GM10248 (cell line): ENCODE measurements around the gene IFNLR1.

Experiments
- CTCF ChIA-PET: fragments of 300-600 bp; sonication (Branson Sonifier 250); formaldehyde crosslinking; extraction: SDS; loops from one replicate; lab custom pipeline; 2021; ENCODE audit warnings: antibody characterized with exemption; lab: Yijun Ruan, JAX
- POLR2A ChIA-PET: fragments of 350-650 bp; sonication (Branson Sonifier 250); formaldehyde crosslinking; extraction: SDS; loops from one replicate; lab custom pipeline; 2020; ENCODE audit warnings: antibody characterized with exemption; lab: Yijun Ruan, JAX
- DNase-seq: peaks from one replicate; pipeline ENCODE4 v3.0.0; 2012; ENCODE audit errors: extremely low spot score
- CTCF ChIP-seq: IDR thresholded peaks from 2 replicates; pipeline ENCODE4 v1.5.1; 2012; ENCODE audit warnings: mild to moderate bottlenecking, low read depth; ENCODE audit errors: extremely low read depth, missing control alignments, control extremely low read depth

Gene IFNLR1

GRCh38 chr1:24202556-24202955 lies 15.5 kb upstream of the IFNLR1 start:
- DNase-seq, result no peak
- ChIA-PET CTCF (interaction anchor here (0.7 to 19.3 kb wide), 43 partner anchors 9 to 433 kb away, joined by 3 to 433 read pairs (median 5); partner anchors contain the start of genes IFNLR1, NIPAL3 and STPG1), POLR2A (no interaction called here)
- no peak for TF ChIP-seq CTCF

GRCh38 chr1:24201941-24202440 lies 14.9 kb upstream of the IFNLR1 start:
- CTCF ChIA-PET, result interaction anchor here (0.6 to 19.3 kb wide), 54 partner anchors 8 to 630 kb away, joined by 3 to 433 read pairs (median 4); partner anchors contain the start of genes GRHL3, IFNLR1, NIPAL3 and STPG1
- DNase-seq, result peak; percentile 50
- POLR2A ChIA-PET, result interaction anchor here (0.6 kb wide), 1 partner anchor 190 kb away, joined by 3 read pairs; no protein-coding TSS in a partner anchor
- TF ChIP-seq CTCF, result peak; percentile 85

- ChIA-PET POLR2A (no interaction called here), CTCF (interaction anchor here (0.6 to 19.3 kb wide), 64 partner anchors 10 to 637 kb away, joined by 3 to 433 read pairs (median 6); partner anchors contain the start of genes GRHL3, IFNLR1, NIPAL3 and STPG1)
- peak; percentile 90 for TF ChIP-seq CTCF
- DNase-seq, result peak; percentile 76
Measured at GRCh38 chr1:24199291-24199900, 12.3 kb upstream of the IFNLR1 start.

GRCh38 chr1:24198766-24199165 lies 11.7 kb upstream of the IFNLR1 start:
- no peak for DNase-seq
- ChIA-PET CTCF (interaction anchor here (0.6 to 19.3 kb wide), 61 partner anchors 9 to 638 kb away, joined by 3 to 433 read pairs (median 6); partner anchors contain the start of genes GRHL3, IFNLR1, NIPAL3 and STPG1), POLR2A (no interaction called here)
- no peak for TF ChIP-seq CTCF

- TF ChIP-seq CTCF, result no peak
- CTCF ChIA-PET, result interaction anchor here (1.4 to 19.3 kb wide), 3 partner anchors 10 to 219 kb away, joined by 3 to 433 read pairs (median 7); partner anchors contain the start of gene NIPAL3
- no peak for DNase-seq
- POLR2A ChIA-PET, result no interaction called here
Measured at GRCh38 chr1:24195874-24196273, 8.8 kb upstream of the IFNLR1 start.

- CTCF ChIA-PET, result interaction anchor here (0.7 to 19.3 kb wide), 4 partner anchors 44 to 220 kb away, joined by 3 to 433 read pairs (median 5); partner anchors contain the start of gene NIPAL3
- POLR2A ChIA-PET, result no interaction called here
- TF ChIP-seq CTCF, result no peak
- DNase-seq, result no peak
Measured at GRCh38 chr1:24195136-24195535, 8.0 kb upstream of the IFNLR1 start.
